Panc1 (cell line): ENCODE results near the gene CSMD2. TPM values are rescaled to one million over a fixed set of nuclear protein-coding genes. Genes with fewer than 3 reads are reported as not detected.

Source experiments
- ATAC-seq: fragments of 200-7000 bp; cut with Tn5 transposase; 2 replicates; pipeline ENCODE4 v1.9.1; 2020; ENCODE audit warnings: mild to moderate bottlenecking, moderate library complexity
- BruUV-seq: library from RNA; stranded (reverse); fragments of 400-500 nt; replicated peaks from 2 replicates; lab custom pipeline; 2021; lab: Mats Ljungman, UMichigan
- CTCF ChIA-PET: fragments of 300-600 bp; sonication (Branson Sonifier 250); formaldehyde crosslinking; loops from one replicate; lab custom pipeline; 2022; ENCODE audit warnings: antibody characterized with exemption; lab: Charles Lee
- POLR2A ChIA-PET: fragments of 300-600 bp; sonication (Branson Sonifier 250); formaldehyde crosslinking; loops from one replicate; lab custom pipeline; 2022; ENCODE audit warnings: antibody characterized with exemption; lab: Charles Lee
- DNase-seq: peaks from one replicate; pipeline ENCODE4 v3.0.0-alpha.2; 2010; ENCODE audit warnings: low read depth, low spot score
- H3K27ac ChIP-seq: 2 replicates; pipeline ENCODE4 v1.5.1; 2011; ENCODE audit warnings: mild to moderate bottlenecking, low read length, inconsistent platforms
- H3K27me3 ChIP-seq: fragments of 200-500 bp; sonication (Bioruptor generic); 2 replicates; pipeline ENCODE4 v1.6.0; 2014; ENCODE audit warnings: low read length, inconsistent platforms; ENCODE audit not compliant: control insufficient read depth, insufficient read depth
- H3K36me3 ChIP-seq: fragments of 200-500 bp; sonication (Bioruptor generic); 2 replicates; pipeline ENCODE4 v1.5.1; 2014; ENCODE audit warnings: inconsistent platforms, mild to moderate bottlenecking, low read length, moderate library complexity; ENCODE audit not compliant: control insufficient read depth, insufficient read depth
- H3K4me1 ChIP-seq: 2 replicates; pipeline ENCODE4 v1.5.1; 2011; ENCODE audit warnings: inconsistent platforms, mild to moderate bottlenecking, low read length, moderate library complexity; ENCODE audit not compliant: control insufficient read depth, insufficient read depth
- H3K4me3 ChIP-seq, 2 experiments: 2 replicates each; pipeline ENCODE4 v1.5.1; 2011 to 2012; ENCODE audit warnings: low read depth in 2 of 2, low read length in 2 of 2, mild to moderate bottlenecking in 2 of 2, inconsistent platforms in 1 of 2, moderate library complexity in 1 of 2
- H3K9me3 ChIP-seq: fragments of 200-500 bp; sonication (Bioruptor generic); 2 replicates; pipeline ENCODE4 v1.5.1; 2014; ENCODE audit warnings: low read depth, mild to moderate bottlenecking, inconsistent platforms, low read length, moderate library complexity; ENCODE audit not compliant: control insufficient read depth, insufficient read depth
- POLR2AphosphoS5 ChIP-seq: IDR thresholded peaks from 2 replicates; pipeline ENCODE4 v1.6.1; 2012; ENCODE audit warnings: mild to moderate bottlenecking, low read depth, low read length, moderate library complexity
- SIN3A ChIP-seq: IDR thresholded peaks from 2 replicates; pipeline ENCODE4 v1.6.1; 2012; ENCODE audit warnings: low read depth, mild to moderate bottlenecking, low read length, moderate library complexity, borderline replicate concordance; ENCODE audit not compliant: insufficient read depth
- TCF7L2 ChIP-seq: IDR thresholded peaks from 2 replicates; pipeline ENCODE4 v1.6.1; 2011; ENCODE audit warnings: mild to moderate bottlenecking, low read depth, low read length, inconsistent platforms
- in situ Hi-C: cut with HindIII; loops from 2 replicates; pipeline ENCODE4 v1.10.0; 2016; ENCODE audit warnings: low sequenced_read_pairs, low pct_unique_long_range_greater_than_20kb
- intact Hi-C: fragments of 100-400 bp; cut with micrococcal nuclease; formaldehyde crosslinking; loops from one replicate; pipeline ENCODE4 v1.10.0; 2022; ENCODE audit not compliant: unreplicated experiment
- total RNA-seq: library from RNA; stranded (reverse); gene quantifications from one replicate; pipeline ENCODE4 v1.2.1, GENCODE V29; 2021; ENCODE audit not compliant: unreplicated experiment
- TF ChIP-seq, protein P1 (sequence below), 2 experiments: IDR thresholded peaks; 2 replicates each; pipeline ENCODE4 v1.6.1; 2011 to 2012; ENCODE audit warnings: low read depth in 2 of 2, control low read depth in 1 of 2, low read length in 1 of 2, mild to moderate bottlenecking in 1 of 2, moderate library complexity in 1 of 2; ENCODE audit not compliant: insufficient read depth in 1 of 2
- TF ChIP-seq, protein P2 (sequence below): fragments of 450-650 bp; IDR thresholded peaks from 2 replicates; pipeline ENCODE4 v1.5.1; 2017; ENCODE audit warnings: mild to moderate bottlenecking

Gene CSMD2
- total RNA-seq, 1 experiment from 2014 or later = not detected

GRCh38 chr1:33578557-33579448 is 586.2 kb downstream of the CSMD2 start:
- CTCF ChIA-PET = no interaction called here
- Histone ChIP-seq H3K27me3 (peaks cover 17% of the 10 kb centered on the region), H3K9me3 (no peaks in the 10 kb centered on the region), H3K4me1 (no peaks in the 10 kb centered on the region), H3K36me3 (no peaks in the 10 kb centered on the region), H3K27ac (no peak overlapping the region), H3K4me3 (no peak overlapping the region)
- in situ Hi-C loops = no loop called here
- no peak for TF ChIP-seq SIN3A
- no peak for TF ChIP-seq POLR2AphosphoS5
- TF ChIP-seq, protein P1, sequence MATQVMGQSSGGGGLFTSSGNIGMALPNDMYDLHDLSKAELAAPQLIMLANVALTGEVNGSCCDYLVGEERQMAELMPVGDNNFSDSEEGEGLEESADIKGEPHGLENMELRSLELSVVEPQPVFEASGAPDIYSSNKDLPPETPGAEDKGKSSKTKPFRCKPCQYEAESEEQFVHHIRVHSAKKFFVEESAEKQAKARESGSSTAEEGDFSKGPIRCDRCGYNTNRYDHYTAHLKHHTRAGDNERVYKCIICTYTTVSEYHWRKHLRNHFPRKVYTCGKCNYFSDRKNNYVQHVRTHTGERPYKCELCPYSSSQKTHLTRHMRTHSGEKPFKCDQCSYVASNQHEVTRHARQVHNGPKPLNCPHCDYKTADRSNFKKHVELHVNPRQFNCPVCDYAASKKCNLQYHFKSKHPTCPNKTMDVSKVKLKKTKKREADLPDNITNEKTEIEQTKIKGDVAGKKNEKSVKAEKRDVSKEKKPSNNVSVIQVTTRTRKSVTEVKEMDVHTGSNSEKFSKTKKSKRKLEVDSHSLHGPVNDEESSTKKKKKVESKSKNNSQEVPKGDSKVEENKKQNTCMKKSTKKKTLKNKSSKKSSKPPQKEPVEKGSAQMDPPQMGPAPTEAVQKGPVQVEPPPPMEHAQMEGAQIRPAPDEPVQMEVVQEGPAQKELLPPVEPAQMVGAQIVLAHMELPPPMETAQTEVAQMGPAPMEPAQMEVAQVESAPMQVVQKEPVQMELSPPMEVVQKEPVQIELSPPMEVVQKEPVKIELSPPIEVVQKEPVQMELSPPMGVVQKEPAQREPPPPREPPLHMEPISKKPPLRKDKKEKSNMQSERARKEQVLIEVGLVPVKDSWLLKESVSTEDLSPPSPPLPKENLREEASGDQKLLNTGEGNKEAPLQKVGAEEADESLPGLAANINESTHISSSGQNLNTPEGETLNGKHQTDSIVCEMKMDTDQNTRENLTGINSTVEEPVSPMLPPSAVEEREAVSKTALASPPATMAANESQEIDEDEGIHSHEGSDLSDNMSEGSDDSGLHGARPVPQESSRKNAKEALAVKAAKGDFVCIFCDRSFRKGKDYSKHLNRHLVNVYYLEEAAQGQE (IDR thresholded peaks at IDR 0.05; ENCODE audit: insufficient read depth in 1 of 2, low read depth in 2 of 2, low read length in 1 of 2) = no peak
- TF ChIP-seq, protein P2, sequence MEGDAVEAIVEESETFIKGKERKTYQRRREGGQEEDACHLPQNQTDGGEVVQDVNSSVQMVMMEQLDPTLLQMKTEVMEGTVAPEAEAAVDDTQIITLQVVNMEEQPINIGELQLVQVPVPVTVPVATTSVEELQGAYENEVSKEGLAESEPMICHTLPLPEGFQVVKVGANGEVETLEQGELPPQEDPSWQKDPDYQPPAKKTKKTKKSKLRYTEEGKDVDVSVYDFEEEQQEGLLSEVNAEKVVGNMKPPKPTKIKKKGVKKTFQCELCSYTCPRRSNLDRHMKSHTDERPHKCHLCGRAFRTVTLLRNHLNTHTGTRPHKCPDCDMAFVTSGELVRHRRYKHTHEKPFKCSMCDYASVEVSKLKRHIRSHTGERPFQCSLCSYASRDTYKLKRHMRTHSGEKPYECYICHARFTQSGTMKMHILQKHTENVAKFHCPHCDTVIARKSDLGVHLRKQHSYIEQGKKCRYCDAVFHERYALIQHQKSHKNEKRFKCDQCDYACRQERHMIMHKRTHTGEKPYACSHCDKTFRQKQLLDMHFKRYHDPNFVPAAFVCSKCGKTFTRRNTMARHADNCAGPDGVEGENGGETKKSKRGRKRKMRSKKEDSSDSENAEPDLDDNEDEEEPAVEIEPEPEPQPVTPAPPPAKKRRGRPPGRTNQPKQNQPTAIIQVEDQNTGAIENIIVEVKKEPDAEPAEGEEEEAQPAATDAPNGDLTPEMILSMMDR = no peak
- no peak for TF ChIP-seq TCF7L2
- no TSS peak for BruUV-seq
- ATAC-seq = no peak
- intact Hi-C loops = no loop called here
- DNase-seq = no peak
- POLR2A ChIA-PET = no interaction called here

DNA sequence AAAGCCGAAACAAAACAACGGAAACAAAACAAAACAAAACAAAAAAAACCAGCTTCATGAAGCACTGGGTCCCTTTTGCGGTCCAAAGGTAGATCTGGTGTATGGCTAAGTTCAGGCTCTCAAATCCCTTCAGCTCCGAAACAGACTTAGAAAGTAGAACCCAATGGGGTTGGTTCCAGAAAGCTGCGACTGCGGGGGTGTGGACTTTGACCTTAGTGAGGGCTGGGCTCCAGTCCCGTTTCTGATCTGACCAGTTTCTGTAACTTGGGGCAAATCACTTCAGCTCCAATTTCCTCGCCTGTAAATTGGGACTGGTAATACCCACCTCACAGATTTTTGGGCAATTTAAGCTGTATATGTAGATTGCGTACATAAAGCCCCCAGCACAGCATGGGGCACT is 587.4 kb downstream of the CSMD2 start:
- CTCF ChIA-PET = no interaction called here
- TF ChIP-seq POLR2AphosphoS5 = no peak
- no peak for TF ChIP-seq SIN3A
- no peak for TF ChIP-seq TCF7L2
- TF ChIP-seq, protein P2 = no peak
- TF ChIP-seq, protein P1 (IDR thresholded peaks at IDR 0.05; ENCODE audit: insufficient read depth in 1 of 2, low read depth in 2 of 2, low read length in 1 of 2) = no peak
- in situ Hi-C loops = no loop called here

More for the DNA sequence above, 587.4 kb downstream of the CSMD2 start:
- Histone ChIP-seq H3K9me3 (no peaks in the 10 kb centered on the region), H3K4me3 (no peak overlapping the region), H3K27me3 (peaks cover 20% of the 10 kb centered on the region), H3K36me3 (no peaks in the 10 kb centered on the region), H3K4me1 (no peaks in the 10 kb centered on the region), H3K27ac (no peak overlapping the region)
- intact Hi-C loops = no loop called here
- no TSS peak for BruUV-seq
- POLR2A ChIA-PET = no interaction called here
- no peak for DNase-seq
- ATAC-seq = no peak
